ENCODE measurements around the gene CYTH3. TPM values are rescaled to one million over a fixed set of nuclear protein-coding genes. Genes with fewer than 3 reads are reported as not detected.
A peak's percentile ranks its signal among the peaks of the same experiment; 100 is the strongest.

CYTH3 gene
- total and polyA plus RNA-seq, 2 donors (not counting 3 experiments of a cell fraction or from before 2014, with no cell fraction given), result 8.6 to 11.2 TPM

- peak; percentile 33 for FAIRE-seq
- Histone ChIP-seq H4K20me1 (replicated peaks; ENCODE audit: control insufficient read depth, extremely low read depth, insufficient read depth, low read length) (no peaks in the 10 kb centered on the region), H3K9ac (replicated peaks; ENCODE audit: extremely low read depth, insufficient read depth, low read length) (no peak overlapping the region), H3K4me2 (ENCODE audit: insufficient read depth, low read length) (no peak overlapping the region), H3K36me3 (ENCODE audit: control insufficient read depth in 2 of 2, extremely low read depth in 1 of 2, insufficient read depth in 2 of 2, low read length in 2 of 2) (no peaks in the 10 kb centered on the region), H3K4me1 (ENCODE audit: control insufficient read depth, extremely low read depth, insufficient read depth, low read length) (no peaks in the 10 kb centered on the region), H3K27me3 (ENCODE audit: control insufficient read depth in 2 of 2, insufficient read depth in 2 of 2, low read length in 2 of 2) (no peaks in the 10 kb centered on the region), H3K79me2 (ENCODE audit: control insufficient read depth, insufficient read depth, low read length) (no peaks in the 10 kb centered on the region), H3K9me3 (replicated peaks; ENCODE audit: control insufficient read depth, insufficient read depth, low read length) (no peaks in the 10 kb centered on the region), H2AFZ (ENCODE audit: low read depth, low read length) (no peak overlapping the region), H3K27ac (ENCODE audit: insufficient read depth, low read depth, low read length) (no peak overlapping the region), H3K9me1 (replicated peaks; ENCODE audit: control insufficient read depth, extremely low read depth, insufficient read depth, low read length) (no peaks in the 10 kb centered on the region), H3K4me3 (replicated peaks in 1 of 3; ENCODE audit: insufficient read depth in 1 of 3, low read depth in 1 of 3, low read length in 3 of 3) (no peak overlapping the region)
- DNase-seq (ENCODE audit: low read depth, low spot score), result no peak
- intact Hi-C loops (cut with micrococcal nuclease) (no loop called here), dilution Hi-C loops (cut with MboI; ENCODE audit: extremely low pct_ligation_motif_present, low sequenced_read_pairs) (no loop called here)
- BruUV-seq (replicated peaks), result no TSS peak
- TF ChIP-seq MYC (IDR thresholded peaks at IDR 0.05; ENCODE audit: low read depth, low read length) (no peak), GATA2 (IDR thresholded peaks at IDR 0.05; ENCODE audit: insufficient read depth, insufficient read length, low read depth, low read length) (no peak), POLR2A (IDR thresholded peaks at IDR 0.05; ENCODE audit: low read depth, low read length) (no peak), EZH2 (IDR thresholded peaks at IDR 0.05; ENCODE audit: borderline replicate concordance, low read depth, low read length, severe bottlenecking) (no peak), JUN (IDR thresholded peaks at IDR 0.05; ENCODE audit: borderline replicate concordance, insufficient read depth, insufficient read length, low read depth) (no peak), POLR2AphosphoS5 (IDR thresholded peaks at IDR 0.05; ENCODE audit: insufficient read depth, low read depth, low read length) (no peak), FOS (IDR thresholded peaks at IDR 0.05; ENCODE audit: borderline replicate concordance, insufficient read depth, low read length) (no peak)
- TF ChIP-seq, protein P1, sequence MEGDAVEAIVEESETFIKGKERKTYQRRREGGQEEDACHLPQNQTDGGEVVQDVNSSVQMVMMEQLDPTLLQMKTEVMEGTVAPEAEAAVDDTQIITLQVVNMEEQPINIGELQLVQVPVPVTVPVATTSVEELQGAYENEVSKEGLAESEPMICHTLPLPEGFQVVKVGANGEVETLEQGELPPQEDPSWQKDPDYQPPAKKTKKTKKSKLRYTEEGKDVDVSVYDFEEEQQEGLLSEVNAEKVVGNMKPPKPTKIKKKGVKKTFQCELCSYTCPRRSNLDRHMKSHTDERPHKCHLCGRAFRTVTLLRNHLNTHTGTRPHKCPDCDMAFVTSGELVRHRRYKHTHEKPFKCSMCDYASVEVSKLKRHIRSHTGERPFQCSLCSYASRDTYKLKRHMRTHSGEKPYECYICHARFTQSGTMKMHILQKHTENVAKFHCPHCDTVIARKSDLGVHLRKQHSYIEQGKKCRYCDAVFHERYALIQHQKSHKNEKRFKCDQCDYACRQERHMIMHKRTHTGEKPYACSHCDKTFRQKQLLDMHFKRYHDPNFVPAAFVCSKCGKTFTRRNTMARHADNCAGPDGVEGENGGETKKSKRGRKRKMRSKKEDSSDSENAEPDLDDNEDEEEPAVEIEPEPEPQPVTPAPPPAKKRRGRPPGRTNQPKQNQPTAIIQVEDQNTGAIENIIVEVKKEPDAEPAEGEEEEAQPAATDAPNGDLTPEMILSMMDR (IDR thresholded peaks at IDR 0.05; ENCODE audit: extremely low read depth in 1 of 2, insufficient read depth in 1 of 2, low read depth in 1 of 2, low read length in 2 of 2), result no peak
- TF ChIP-seq, protein P2, sequence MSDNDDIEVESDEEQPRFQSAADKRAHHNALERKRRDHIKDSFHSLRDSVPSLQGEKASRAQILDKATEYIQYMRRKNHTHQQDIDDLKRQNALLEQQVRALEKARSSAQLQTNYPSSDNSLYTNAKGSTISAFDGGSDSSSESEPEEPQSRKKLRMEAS (IDR thresholded peaks at IDR 0.05; ENCODE audit: insufficient read depth, insufficient read length), result no peak
- CTCF ChIA-PET, result interaction anchor here (1.3 to 1.9 kb wide), 2 partner anchors 14 to 61 kb away, joined by 3 to 5 read pairs; no protein-coding TSS in a partner anchor
- POLR2A ChIA-PET, result no interaction called here
Observed at GRCh38 chr7:6221340-6222319, 50.8 kb downstream of the CYTH3 start.

Data from endothelial cell of umbilical vein (primary cell).